Measurements from ENCODE around the gene IARS2.

Gene IARS2

DNA sequence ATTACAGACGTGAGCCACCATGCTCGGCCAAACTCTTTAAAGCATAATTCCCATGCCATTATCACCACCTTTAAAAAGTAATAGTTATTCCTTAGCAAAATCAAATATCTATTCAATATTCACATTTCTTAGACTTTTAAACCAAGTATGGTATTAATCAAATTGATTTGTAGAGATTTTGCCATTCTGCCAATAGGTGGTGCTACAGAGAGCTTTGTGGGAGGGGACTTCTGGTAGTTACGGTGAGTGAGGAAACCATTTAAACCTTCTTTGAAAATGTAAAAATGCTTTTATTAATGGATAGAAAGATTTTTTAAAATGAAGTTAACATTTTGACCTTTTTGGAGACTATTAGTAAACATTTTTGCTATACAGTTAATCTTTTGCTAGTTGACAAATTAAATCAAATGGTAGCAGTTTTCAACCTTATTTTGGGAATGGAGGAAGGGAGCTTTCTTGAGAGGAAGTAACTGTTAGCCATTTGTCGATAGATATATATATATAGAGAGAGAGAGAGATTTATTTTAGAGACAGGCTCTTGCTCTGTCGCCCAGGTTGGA, 19.3 kb downstream of the IARS2 start:
- in situ Hi-C loops (cut with HindIII; ENCODE audit: low sequenced_read_pairs) = loop anchor here (5.0 kb wide), 1 partner anchor 116 kb away; no protein-coding TSS in a partner anchor
- no peak overlapping the region for H3K4me3 ChIP-seq (ENCODE audit: low read depth, low read length)
- TF ChIP-seq, protein P1, sequence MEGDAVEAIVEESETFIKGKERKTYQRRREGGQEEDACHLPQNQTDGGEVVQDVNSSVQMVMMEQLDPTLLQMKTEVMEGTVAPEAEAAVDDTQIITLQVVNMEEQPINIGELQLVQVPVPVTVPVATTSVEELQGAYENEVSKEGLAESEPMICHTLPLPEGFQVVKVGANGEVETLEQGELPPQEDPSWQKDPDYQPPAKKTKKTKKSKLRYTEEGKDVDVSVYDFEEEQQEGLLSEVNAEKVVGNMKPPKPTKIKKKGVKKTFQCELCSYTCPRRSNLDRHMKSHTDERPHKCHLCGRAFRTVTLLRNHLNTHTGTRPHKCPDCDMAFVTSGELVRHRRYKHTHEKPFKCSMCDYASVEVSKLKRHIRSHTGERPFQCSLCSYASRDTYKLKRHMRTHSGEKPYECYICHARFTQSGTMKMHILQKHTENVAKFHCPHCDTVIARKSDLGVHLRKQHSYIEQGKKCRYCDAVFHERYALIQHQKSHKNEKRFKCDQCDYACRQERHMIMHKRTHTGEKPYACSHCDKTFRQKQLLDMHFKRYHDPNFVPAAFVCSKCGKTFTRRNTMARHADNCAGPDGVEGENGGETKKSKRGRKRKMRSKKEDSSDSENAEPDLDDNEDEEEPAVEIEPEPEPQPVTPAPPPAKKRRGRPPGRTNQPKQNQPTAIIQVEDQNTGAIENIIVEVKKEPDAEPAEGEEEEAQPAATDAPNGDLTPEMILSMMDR (IDR thresholded peaks at IDR 0.05; ENCODE audit: low read depth, low read length, missing control alignments) = peak; percentile 51
- DNase-seq (ENCODE audit: low read depth) = no peak

DNA sequence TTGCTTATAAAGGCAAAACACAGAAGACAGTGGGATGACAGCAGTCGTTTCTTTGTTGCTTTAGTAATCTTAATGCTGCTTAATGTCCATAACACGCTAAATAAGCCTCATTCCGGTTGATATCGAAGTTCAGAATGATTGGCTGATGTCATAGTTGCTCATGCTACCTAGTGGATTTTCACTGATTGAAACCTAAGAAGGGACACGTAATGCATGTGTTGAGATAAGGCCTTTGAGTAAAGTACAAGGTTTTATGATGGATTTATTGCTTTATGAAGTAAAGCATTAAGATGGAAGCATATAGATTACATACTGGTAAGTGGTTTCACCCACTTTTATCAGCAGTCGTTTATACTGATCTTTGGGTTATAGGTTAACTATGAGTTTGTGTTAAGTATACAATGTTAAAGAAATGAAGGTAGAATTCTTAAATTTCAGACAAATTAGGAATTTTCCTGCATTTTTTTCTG, 25.1 kb downstream of the IARS2 start:
- TF ChIP-seq, protein P1 (IDR thresholded peaks at IDR 0.05; ENCODE audit: low read depth, low read length, missing control alignments) = no peak
- no peak overlapping the region for H3K4me3 ChIP-seq (ENCODE audit: low read depth, low read length)
- in situ Hi-C loops (cut with HindIII; ENCODE audit: low sequenced_read_pairs) = no loop called here
- DNase-seq (ENCODE audit: low read depth) = no peak

DNA sequence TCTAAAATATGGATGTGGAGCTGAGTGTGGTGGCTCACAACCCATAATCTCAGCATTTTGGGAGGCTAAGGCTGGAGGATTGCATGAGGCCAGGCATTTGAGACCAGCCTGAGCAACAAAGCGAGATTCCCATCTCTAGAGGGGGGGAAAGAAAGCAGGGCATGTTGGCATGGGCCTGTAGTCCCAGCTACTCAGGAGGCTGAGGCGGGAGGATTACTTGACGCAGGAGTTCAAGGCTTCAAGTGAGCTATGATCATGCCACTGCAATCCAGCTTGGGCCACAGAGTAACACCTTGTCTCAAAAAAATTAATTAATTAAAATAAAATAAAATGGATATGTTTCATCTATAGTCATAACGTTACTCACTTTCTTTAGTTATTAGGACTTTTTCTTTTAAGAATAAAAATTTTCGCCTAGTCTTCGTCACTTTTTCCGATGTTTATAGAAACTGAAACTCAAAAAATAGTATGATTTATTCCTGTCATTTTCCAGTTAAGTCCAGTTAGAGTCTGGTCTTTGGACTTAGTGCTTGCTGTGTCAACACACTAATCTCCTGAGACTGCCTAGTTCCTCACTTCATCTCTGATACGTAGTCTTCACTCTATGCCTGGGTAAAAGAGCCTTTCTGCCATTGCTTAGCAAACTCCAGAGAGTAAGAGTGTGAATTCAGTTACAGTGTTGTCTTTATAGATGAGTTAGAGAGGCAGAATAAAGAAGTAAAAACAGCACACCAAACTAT, 28.0 kb downstream of the IARS2 start:
- DNase-seq (ENCODE audit: low read depth) = no peak
- TF ChIP-seq, protein P1 (IDR thresholded peaks at IDR 0.05; ENCODE audit: low read depth, low read length, missing control alignments) = no peak
- in situ Hi-C loops (cut with HindIII; ENCODE audit: low sequenced_read_pairs) = no loop called here
- H3K4me3 ChIP-seq (ENCODE audit: low read depth, low read length) = no peak overlapping the region

GRCh38 chr1:220123066-220123465, 29.1 kb downstream of the IARS2 start:
- TF ChIP-seq, protein P1 (IDR thresholded peaks at IDR 0.05; ENCODE audit: low read depth, low read length, missing control alignments) = no peak
- no peak for DNase-seq (ENCODE audit: low read depth)
- in situ Hi-C loops (cut with HindIII; ENCODE audit: low sequenced_read_pairs) = no loop called here
- no peak overlapping the region for H3K4me3 ChIP-seq (ENCODE audit: low read depth, low read length)

GRCh38 chr1:220123889-220124288, 30.0 kb downstream of the IARS2 start:
- H3K4me3 ChIP-seq (ENCODE audit: low read depth, low read length) = no peak overlapping the region
- in situ Hi-C loops (cut with HindIII; ENCODE audit: low sequenced_read_pairs) = no loop called here
- no peak for DNase-seq (ENCODE audit: low read depth)
- TF ChIP-seq, protein P1 (IDR thresholded peaks at IDR 0.05; ENCODE audit: low read depth, low read length, missing control alignments) = peak; percentile 40

GRCh38 chr1:220124542-220124941, 30.6 kb downstream of the IARS2 start:
- in situ Hi-C loops (cut with HindIII; ENCODE audit: low sequenced_read_pairs) = no loop called here
- no peak overlapping the region for H3K4me3 ChIP-seq (ENCODE audit: low read depth, low read length)
- TF ChIP-seq, protein P1 (IDR thresholded peaks at IDR 0.05; ENCODE audit: low read depth, low read length, missing control alignments) = no peak
- no peak for DNase-seq (ENCODE audit: low read depth)
